HG02798 (cell line): ENCODE results near the gene HCRT.

ENCODE experiments used
- ATAC-seq: cut with Tn5 transposase; IDR thresholded peaks from one replicate; pipeline ENCODE4 v1.9.1; 2021; ENCODE audit warnings: mild to moderate bottlenecking; ENCODE audit not compliant: unreplicated experiment, poor library complexity

Gene HCRT

DNA sequence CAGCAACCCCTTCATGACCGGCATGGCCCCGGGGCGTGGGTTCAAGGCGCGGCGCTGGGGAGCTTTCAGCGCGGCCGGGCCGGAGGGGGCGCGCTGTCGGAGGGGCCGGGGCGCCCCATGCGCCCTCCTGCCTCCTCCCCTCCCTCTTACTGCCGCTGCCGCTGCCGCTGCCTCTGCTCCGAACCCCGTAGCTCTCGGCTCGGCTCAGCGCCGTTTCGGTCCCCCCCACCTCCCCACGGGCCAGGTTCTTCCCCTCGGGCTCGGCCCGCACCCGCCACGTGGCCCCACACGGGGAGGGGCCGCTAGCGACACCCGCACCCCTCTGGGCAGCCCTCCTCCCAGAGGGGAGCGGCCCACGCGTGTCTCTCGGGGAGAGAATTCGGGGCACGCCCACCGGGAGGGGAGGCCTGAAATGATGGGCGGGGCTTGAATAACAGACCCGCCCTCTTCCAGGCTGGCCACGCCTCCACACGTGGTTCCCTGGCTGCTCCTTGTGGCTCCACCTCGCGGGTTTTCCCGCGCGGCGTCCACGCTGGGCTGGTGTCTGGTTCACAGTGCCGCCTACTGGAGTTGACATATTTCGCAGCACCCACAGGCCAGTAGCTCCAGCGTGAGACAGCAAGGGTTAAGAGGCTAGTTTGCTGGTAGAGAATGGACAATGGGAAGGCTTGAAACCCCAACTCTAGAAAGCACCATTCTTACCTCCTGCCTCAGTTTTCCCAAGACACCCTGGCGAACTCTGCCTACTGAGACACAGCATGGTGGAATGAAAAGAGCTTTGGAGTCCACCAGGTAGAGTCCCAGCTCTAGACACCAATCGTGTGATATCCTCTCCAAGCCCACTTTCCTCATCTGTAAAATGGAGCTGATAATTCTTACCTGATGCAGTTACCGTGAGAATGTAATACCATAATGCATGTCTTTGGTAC lies 4.1 kb downstream of the HCRT start, which contains the start of gene KCNH4:
TSS of gene KCNH4 (minus strand) at position 221 of the 929 bp plus-strand sequence. CDS start at position 24, 197 bp downstream.
- peak; percentile 65 for ATAC-seq

DNA sequence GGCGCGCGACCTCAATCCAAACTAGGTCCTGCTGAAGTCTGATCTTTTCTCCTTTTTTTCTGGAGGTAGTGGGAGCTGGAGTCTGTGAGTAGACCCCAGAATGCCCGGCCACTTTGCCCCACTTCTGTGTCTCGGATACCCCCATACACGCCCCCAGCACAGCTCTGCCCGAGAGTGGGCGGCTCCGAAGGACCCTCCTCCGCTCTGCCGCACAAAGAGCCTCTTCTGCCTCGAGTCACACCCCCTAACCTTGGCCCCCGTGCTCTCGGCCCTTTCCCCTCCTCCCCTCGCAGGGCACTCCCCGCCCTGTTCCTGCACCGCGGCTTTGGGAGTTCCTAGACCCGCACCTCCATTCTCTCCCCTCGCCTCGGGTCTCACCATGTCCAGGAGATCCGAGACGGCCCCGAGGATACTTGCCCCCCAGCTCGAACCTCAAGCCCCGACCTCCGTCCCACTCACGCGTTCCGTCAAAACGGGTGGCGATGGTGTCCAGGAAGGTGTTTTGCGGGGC lies 4.8 kb downstream of the HCRT start:
- no peak for ATAC-seq

DNA sequence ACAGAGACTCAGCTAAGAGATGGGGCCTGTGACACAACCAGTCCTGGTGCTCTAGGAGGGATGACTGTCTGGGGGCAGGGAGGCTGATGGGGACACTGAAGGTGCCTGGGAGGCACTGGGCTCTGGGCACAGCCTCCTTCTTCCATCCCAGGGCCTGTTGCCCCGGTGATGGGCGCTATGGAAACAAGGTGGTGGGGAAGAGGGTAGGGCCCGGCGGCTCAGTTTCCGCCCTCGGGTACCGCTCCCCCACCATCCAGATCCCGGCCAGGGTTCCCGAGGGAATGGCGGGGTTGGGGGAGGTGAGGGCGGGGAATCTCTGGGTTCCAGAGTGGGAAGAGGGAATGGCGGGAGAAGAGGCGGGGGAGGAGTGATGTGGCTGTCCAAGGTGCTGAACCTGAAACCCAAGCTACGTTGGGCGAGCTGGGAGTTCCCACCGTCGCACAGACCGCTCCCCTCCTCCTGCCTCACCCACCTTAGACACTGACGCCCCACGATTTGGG lies 5.3 kb downstream of the HCRT start:
- ATAC-seq: no peak

DNA sequence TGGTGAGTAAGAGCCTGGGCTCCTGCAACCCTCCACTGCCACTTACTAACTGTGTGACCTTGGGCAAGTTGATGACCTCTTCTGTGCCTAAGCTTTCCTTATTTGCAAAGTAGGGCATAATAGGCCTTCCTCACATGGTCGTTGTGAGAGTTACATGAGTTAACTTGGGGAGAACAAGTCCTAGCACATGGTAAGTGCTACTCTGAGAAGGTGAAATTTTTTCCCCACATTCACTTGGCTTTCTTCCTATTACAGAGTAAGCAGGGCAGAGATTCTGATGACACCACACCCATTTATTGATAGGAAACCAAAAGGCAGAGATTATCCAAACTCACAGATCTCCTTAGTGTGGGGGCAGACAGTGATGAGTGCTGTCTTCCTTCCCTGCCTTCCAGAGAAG lies 5.9 kb downstream of the HCRT start:
- no peak for ATAC-seq

DNA sequence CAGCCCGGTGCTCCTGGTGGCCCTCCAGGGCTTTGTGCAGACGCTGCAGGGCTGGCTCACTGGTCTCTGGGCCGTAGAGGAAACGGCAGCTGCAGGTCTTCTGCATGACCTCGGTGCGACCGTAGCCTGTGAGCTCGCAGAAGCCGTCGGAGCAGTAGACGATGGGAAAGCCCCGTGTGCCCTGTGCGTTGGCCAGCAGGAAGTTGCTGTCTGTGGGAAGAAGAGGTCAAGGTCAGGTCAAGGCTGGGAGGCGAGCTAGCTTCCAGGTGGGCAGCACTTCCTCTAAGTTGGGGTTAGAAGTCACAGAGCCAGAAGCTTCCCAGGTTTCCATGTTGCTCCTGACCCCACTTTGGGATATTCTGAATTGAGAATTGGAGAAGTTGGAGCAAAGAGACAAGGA lies 6.4 kb downstream of the HCRT start:
- ATAC-seq: no peak

DNA sequence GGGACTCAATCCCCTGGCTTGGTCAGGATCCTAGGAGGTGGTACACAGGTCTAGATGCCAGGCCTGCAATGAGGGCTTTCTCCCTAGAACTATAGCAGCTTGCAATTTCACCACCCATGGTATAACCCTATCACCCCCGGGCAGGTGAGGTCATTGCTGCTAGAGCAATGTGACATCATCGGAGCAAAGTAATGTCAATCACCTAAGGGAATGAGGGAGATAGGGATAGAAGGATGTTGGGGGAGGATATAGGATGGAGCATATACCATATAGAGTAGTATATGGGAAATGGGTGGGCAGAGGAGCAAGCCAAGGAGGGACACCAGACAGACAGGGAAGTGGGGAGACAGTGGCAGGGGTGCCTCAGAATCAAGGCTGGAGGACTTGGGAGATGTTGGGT lies 7.6 kb downstream of the HCRT start:
- ATAC-seq: no peak

DNA sequence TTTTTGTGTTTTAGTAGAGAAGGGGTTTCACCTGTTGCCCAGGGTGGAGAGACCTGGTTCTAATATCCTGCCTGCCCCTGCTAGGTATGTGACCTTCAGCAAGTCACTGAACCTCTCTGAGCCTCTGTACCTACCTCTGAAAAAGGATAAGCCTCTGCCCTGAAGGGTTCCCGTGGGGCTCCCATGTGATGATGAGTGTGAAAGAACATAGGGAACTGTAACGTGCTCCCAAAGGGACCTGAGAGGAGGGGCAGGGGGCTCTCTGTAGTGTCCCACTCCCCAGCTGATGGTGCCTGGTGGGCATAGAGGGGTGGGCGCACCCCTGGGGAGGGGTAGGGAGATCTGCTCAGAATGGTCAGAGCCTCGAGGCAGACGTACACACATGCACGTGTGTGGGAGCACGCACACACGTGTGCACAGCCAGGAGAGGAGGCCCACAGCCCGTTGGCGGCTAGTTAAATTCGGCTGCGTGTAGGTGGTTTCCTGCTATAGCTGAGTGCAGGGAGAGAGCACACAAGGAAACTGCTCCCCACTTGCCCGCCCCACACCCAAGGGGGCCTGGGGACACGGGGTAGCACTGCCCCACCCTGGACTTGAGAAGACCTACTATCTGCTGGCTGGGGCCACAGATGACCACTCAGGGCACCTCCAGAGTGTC lies 11.0 kb downstream of the HCRT start:
- no peak for ATAC-seq

DNA sequence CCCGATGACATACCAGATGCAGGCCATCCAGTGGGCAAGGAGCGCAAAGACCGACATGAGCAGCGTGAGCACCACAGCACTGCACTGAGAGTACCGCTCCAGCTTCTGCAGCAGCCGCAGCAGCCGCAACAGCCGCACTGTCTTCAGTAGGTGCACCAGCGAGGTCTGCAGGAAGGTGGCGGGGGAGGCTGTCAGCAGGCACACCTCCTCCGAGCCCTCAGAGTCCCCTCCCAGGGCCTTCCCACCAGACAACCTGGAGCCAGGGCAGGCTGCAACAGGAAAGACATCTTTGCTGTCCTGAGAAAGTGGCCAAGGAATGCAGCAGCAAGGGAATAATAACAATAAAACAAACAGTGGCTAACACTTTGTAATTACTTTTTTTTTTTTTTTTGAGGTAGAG lies 13.4 kb downstream of the HCRT start:
- ATAC-seq: no peak

DNA sequence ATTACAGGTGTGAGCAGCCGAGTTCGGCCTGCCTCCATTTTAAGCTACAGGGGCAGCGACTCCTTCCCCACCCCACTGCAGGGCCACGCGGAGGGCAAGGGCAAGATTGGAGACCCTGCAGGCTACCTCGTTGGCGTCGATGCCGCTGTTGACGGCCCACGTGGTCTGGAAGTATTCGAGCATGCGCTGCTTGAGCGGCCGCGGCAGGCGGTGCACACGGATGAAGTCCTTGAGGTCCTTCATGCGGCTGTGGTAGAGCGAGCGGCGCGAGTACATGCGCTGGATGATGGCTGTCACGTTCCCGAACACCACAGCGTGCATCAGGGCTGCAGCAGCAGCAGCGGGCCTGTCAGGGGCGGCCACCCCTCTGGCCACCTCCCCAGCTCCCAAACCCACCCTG lies 15.9 kb downstream of the HCRT start:
- no peak for ATAC-seq

DNA sequence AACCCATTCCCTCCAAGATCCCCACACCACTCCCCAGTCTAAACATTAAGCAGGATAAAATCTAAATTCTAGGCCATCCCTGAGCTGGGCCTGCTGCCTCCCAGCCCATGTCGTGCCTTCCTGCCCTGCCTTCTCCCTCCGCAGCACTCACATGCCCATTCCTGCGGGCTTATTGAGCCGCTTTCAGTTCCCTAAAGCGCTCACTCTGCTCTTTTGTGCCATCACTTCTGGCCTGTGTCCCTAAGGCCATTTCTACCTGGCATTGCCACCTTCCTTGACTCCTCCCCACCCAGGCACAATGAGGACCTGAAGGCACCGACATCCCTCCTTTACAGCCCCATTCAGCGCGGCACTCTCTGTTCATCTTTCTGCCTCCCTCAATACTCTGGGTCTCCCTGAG lies 17.4 kb downstream of the HCRT start:
- ATAC-seq: no peak

DNA sequence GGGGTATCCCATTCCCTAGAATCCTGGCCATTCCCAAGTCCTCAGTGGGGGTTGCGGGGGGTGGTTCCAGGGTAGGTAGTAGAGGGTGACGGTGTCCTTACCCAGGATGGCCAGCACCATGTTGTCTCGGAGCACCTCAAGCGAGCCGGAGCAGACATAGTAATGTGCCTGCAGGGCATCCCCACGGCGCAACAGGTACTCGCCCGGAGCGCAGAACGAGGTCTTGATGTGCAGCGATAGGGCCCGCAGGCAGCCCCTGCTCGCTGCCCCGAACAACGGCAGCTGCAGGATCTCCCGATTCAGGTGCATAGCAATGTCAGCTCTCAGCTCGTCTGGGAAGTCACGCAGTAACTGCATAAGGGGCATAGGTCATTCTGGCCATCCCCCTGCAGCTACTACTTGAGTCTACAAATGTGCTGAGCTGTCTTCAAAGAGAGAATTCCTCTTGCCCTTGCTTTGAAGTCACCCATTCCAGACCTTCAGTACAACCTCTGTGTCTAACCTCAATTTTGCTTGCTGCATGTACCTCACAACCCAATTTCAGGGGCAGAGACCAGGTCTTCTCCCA lies 19.0 kb downstream of the HCRT start:
- no peak for ATAC-seq

DNA sequence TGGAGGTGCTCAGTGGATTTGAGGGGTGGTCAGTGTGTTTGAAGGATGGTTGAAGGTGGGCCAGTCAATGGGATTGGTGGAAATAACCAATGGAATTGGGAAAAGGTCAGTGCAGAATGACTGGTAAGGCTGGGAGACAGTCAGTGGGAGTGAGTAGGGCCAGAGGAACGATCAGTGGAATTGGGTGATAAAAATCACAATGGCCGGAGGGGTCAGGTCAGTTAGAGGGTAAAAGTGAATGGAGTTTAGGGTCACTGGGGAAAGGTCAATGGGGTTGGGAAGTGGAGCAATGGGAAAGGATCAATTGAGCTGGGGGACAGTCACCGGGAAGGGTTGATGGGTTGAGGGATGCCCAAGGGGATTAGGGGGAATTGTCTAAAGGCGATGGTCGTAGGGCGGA lies 19.5 kb downstream of the HCRT start:
- no peak for ATAC-seq

DNA sequence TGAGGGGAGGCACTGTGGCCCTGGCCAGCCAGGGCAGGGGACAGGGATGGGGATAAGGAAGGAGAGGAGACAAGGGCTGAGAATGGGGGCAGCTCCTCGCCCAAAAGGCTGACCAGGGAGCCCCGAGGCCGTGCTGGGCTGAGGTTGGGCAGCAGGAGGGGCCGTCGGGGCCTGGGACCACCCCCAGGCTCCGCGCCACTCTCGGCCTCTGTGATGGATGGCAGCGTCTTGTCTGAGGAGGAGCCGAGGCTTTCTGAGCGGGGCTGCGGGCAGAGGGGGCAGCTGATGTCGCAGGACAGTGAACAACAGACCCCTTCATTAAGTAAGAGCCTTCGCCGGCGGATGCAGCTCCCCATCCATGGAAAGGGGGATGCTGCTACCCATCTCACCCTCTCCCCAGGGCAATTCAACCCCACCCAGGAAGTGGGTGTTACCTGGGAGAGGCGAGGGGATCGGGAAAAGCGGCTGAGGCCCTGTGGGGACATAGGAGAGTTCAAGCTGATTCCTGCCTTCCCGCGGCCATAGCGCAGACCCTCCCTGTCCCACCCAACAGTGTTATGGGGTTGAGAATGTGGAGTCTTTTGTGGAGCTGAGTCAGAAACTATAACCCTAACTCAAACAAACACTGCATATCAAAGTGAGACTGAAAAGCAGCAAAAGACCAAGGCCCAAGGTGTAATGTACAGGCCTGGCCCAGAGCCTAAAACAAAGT lies 21.4 kb downstream of the HCRT start:
- no peak for ATAC-seq

DNA sequence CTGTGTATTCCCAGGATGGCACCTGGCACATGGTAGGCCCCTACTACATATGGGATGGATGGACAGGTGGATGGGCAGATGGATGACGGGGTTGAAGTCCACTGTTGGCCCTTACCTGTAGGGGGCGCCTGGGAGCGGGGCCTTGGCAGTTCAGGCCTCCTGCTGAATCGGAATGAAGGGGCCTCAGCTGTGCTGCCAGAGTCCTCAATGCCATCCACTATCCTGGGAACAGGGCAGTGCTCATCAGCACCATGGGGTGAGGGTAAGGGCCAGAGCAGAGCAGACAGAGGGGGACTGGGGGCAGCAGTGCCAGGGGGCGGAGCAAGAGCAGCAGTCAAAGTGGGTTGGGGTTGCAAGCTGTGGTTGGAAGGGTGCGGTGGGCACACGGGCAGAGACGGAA lies 22.1 kb downstream of the HCRT start:
- no peak for ATAC-seq

DNA sequence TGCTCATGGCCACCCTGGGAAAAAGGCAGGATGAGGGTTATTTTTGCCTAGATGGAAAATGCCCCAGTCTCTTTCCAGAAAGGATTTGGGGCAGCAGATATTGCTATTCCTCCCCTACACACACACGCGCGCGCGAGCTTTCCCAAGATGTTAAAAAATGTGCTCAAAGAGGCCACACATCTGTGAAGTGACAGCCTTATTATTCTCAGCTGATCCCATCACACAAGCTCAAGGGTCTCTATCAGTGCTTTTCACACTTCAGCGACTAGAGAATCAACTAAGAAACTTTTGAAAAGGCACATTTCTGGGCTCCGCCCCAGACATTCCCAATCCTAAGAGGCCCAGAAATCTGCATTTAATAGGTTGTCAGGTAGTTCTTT lies 24.7 kb downstream of the HCRT start:
- no peak for ATAC-seq

DNA sequence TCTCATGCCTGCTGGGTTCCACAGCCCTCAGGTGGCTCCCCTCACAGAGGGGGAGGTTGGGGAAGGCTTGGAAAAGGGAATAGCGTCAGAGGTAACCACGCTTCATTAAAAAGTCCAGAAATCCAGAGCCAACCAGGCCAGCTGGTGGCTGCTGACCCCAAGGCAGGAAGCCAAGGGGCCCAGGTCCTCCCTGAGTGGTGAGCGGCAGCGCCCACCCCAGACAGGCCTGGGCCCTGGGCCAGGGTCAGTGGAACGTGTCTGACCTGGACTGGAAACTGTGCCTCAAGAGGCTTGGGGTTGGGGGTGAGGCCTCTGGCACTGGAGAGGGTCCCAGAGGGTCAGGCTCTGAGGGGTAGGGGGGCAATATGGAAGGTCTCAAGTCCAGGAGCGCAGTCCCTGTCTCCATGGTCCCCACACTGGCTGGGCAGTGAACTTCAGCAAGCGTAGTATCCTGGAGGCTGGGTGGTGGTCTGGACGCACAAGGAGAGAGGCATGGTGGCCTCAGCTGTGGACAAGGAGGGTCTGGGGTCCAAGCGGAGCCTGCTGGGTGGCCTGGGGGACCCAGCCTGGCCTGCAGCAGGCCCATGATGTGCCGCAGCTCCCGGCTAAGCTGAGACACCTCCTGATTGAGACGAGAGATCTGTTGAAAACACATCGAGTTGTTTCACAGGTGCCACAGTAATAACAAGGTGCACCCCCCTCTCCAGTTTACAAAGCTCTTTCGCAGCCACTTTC lies 25.3 kb downstream of the HCRT start:
- no peak for ATAC-seq

DNA sequence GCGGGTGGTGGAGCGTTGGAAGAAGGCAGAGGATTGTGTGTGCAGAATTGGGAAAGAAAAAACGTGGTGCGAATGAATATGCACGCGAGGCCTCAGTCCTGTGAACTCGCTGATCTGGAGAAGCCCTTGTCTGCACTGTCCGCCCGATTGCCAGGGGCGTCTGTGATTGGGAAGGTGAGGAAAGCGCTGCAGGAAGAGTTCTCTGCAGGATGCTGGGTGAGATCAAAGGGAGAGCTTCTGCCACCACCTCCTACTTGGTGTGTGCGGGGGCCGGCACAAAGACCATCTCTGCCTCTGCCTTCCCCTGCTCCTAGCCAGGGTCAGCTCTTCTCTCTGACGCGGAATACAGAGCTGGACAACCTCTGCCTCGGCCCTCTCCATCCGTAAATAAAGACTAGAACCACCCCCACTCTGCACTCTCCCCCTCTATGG lies 29.6 kb downstream of the HCRT start:
- no peak for ATAC-seq

DNA sequence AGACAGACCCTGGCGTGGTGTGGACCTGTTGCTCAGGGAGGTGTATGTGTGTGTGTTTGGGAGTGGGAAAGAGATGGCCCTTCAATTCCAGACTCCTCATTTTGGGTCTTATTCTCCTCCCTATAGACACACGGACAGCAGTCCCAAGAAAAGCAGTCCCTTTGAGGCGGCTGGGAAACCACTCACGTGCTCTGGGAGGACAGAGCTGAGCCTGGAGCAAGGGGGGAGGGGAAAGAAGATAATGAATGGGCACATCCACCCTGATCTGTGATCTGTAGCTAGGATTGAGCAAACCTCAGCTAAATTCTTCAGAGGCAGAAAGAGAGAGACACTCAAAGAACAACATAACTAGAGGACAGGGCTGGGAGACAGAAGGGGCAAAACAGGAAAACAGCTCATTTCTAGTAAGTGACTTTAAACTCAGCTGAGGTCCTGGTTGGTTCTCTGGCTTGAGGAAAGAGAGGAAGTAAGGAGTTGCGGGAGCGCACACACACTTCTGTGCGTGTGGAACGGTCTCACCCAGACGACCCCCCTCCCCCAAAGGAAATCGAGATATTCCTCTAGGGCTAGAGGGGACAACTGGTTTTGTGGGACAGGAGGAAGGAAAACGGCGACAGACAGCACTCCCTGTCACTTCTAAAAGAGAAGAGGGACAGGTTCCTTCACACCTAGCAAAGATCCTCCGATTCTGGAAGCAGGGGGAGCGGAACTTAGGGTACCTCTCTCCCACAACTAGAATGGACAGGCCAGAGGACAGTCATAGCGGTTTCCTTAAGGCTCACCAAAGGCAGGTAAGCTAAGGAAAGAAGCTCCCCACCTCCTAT lies 31.1 kb downstream of the HCRT start:
- no peak for ATAC-seq
